ENCODE results near the gene LAMC1.

The LAMC1 gene

GRCh38 chr1:183038913-183039312, 15.7 kb downstream of the LAMC1 start:
- no peak overlapping the region for H3K4me3 ChIP-seq (ENCODE audit: low read depth, low read length)
- no peak for TF ChIP-seq CTCF (IDR thresholded peaks at IDR 0.05; ENCODE audit: low read depth, low read length)
- in situ Hi-C loops (cut with HindIII; ENCODE audit: low sequenced_read_pairs): no loop called here
- DNase-seq (ENCODE audit: low read depth, low spot score): no peak

GRCh38 chr1:183039330-183039729, 16.1 kb downstream of the LAMC1 start:
- TF ChIP-seq CTCF (IDR thresholded peaks at IDR 0.05; ENCODE audit: low read depth, low read length): no peak
- DNase-seq (ENCODE audit: low read depth, low spot score): no peak
- in situ Hi-C loops (cut with HindIII; ENCODE audit: low sequenced_read_pairs): no loop called here
- H3K4me3 ChIP-seq (ENCODE audit: low read depth, low read length): no peak overlapping the region

- H3K4me3 ChIP-seq (ENCODE audit: low read depth, low read length): no peak overlapping the region
- TF ChIP-seq CTCF (IDR thresholded peaks at IDR 0.05; ENCODE audit: low read depth, low read length): no peak
- DNase-seq (ENCODE audit: low read depth, low spot score): peak; percentile 98
- in situ Hi-C loops (cut with HindIII; ENCODE audit: low sequenced_read_pairs): no loop called here
Measured at GRCh38 chr1:183039985-183040447, 16.8 kb downstream of the LAMC1 start.

- peak overlapping the region; percentile 2 for H3K4me3 ChIP-seq (ENCODE audit: low read depth, low read length)
- in situ Hi-C loops (cut with HindIII; ENCODE audit: low sequenced_read_pairs): no loop called here
- TF ChIP-seq CTCF (IDR thresholded peaks at IDR 0.05; ENCODE audit: low read depth, low read length): no peak
- DNase-seq (ENCODE audit: low read depth, low spot score): peak; percentile 47
Measured at GRCh38 chr1:183040547-183040971, 17.3 kb downstream of the LAMC1 start.

GRCh38 chr1:183043254-183043653, 20.0 kb downstream of the LAMC1 start:
- in situ Hi-C loops (cut with HindIII; ENCODE audit: low sequenced_read_pairs): no loop called here
- no peak for DNase-seq (ENCODE audit: low read depth, low spot score)
- no peak for TF ChIP-seq CTCF (IDR thresholded peaks at IDR 0.05; ENCODE audit: low read depth, low read length)
- H3K4me3 ChIP-seq (ENCODE audit: low read depth, low read length): no peak overlapping the region

GRCh38 chr1:183043872-183044854, 20.9 kb downstream of the LAMC1 start:
- in situ Hi-C loops (cut with HindIII; ENCODE audit: low sequenced_read_pairs): no loop called here
- peak; percentile 89 for DNase-seq (ENCODE audit: low read depth, low spot score)
- H3K4me3 ChIP-seq (ENCODE audit: low read depth, low read length): no peak overlapping the region
- no peak for TF ChIP-seq CTCF (IDR thresholded peaks at IDR 0.05; ENCODE audit: low read depth, low read length)

Data from astrocyte of the spinal cord (primary cell).